ENCODE data around the gene TLN1.

TLN1 gene

GRCh38 chr9:35652829-35653209 lies 79.2 kb downstream of the TLN1 start:
- no peak overlapping the region for H3K4me3 ChIP-seq (ENCODE audit: low read depth, low read length)
- TF ChIP-seq CTCF (IDR thresholded peaks at IDR 0.05; ENCODE audit: low read depth, low read length) = no peak
- DNase-seq (ENCODE audit: low read depth, low spot score) = no peak
- in situ Hi-C loops (cut with HindIII; ENCODE audit: low sequenced_read_pairs) = no loop called here

GRCh38 chr9:35651956-35652828 lies 79.8 kb downstream of the TLN1 start:
- in situ Hi-C loops (cut with HindIII; ENCODE audit: low sequenced_read_pairs) = no loop called here
- no peak overlapping the region for H3K4me3 ChIP-seq (ENCODE audit: low read depth, low read length)
- TF ChIP-seq CTCF (IDR thresholded peaks at IDR 0.05; ENCODE audit: low read depth, low read length) = no peak
- DNase-seq (ENCODE audit: low read depth, low spot score) = peak; percentile 17

- no peak within 1 kb of the TSS for H3K4me3 ChIP-seq (ENCODE audit: low read depth, low read length)
- DNase-seq (ENCODE audit: low read depth, low spot score) = no peak
- no peak for TF ChIP-seq CTCF (IDR thresholded peaks at IDR 0.05; ENCODE audit: low read depth, low read length)
- in situ Hi-C loops (cut with HindIII; ENCODE audit: low sequenced_read_pairs) = no loop called here
Measured at GRCh38 chr9:35650341-35651158, 81.4 kb downstream of the TLN1 start, which contains the start of gene SIT1. Gene SIT1 (minus strand): TSS chr9:35650931. CDS start chr9:35650853, 78 bp downstream.

GRCh38 chr9:35649431-35650340 lies 82.3 kb downstream of the TLN1 start:
- DNase-seq (ENCODE audit: low read depth, low spot score) = peak; percentile 10
- in situ Hi-C loops (cut with HindIII; ENCODE audit: low sequenced_read_pairs) = no loop called here

More at GRCh38 chr9:35649431-35650340, 82.3 kb downstream of the TLN1 start:
- H3K4me3 ChIP-seq (ENCODE audit: low read depth, low read length) = no peak overlapping the region
- no peak for TF ChIP-seq CTCF (IDR thresholded peaks at IDR 0.05; ENCODE audit: low read depth, low read length)
